ENCODE results near the gene PARD3. TPM values are rescaled to one million over a fixed set of nuclear protein-coding genes. Genes with fewer than 3 reads are reported as not detected.
"Not testable (repeated sequence)": the region's sequence is repeated elsewhere in the genome, so short reads cannot be mapped to it uniquely, and the experiment has no call there.

The PARD3 gene
- total and polyA plus RNA-seq, 3 donors from 2014 or later, result 31.8 to 59.5 (median 49.5) TPM

DNA sequence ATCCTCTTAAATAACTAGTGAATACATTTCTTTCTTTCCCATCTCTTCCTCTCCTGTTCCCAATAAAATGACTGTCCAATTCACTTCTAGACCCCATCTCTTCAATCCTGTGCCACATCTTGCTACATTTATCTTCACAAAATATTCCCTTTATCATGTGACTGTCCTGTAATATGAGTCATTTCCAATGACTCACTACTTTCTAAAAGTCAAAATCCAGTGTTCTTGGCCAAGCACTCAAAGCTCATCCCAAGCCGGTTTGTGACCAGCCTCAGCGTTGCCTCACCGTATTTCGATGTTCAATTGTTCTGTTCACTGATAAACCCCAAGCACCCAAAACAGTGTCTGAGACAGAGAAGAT, 104.7 kb downstream of the PARD3 start:
- H3K9me3 ChIP-seq, result no peaks in the 10 kb centered on the region
- TF ChIP-seq, protein P1, sequence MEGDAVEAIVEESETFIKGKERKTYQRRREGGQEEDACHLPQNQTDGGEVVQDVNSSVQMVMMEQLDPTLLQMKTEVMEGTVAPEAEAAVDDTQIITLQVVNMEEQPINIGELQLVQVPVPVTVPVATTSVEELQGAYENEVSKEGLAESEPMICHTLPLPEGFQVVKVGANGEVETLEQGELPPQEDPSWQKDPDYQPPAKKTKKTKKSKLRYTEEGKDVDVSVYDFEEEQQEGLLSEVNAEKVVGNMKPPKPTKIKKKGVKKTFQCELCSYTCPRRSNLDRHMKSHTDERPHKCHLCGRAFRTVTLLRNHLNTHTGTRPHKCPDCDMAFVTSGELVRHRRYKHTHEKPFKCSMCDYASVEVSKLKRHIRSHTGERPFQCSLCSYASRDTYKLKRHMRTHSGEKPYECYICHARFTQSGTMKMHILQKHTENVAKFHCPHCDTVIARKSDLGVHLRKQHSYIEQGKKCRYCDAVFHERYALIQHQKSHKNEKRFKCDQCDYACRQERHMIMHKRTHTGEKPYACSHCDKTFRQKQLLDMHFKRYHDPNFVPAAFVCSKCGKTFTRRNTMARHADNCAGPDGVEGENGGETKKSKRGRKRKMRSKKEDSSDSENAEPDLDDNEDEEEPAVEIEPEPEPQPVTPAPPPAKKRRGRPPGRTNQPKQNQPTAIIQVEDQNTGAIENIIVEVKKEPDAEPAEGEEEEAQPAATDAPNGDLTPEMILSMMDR (IDR thresholded peaks at IDR 0.05), result no peak
- TF ChIP-seq POLR2A (IDR thresholded peaks at IDR 0.05), result no peak
- peaks cover 20% of the 10 kb centered on the region for H3K4me1 ChIP-seq
- no peaks in the 10 kb centered on the region for H3K36me3 ChIP-seq (ENCODE audit: low read depth, missing control alignments)
- no peaks in the 10 kb centered on the region for H3K27me3 ChIP-seq
- DNase-seq, result no peak
- H3K4me3 ChIP-seq, result no peak overlapping the region
- H3K27ac ChIP-seq, result no peak overlapping the region
- 38 to 51% methylated on average over 4 of the region's 4 CpGs for WGBS, 2 donors
- intact Hi-C loops (cut with DNase I; ENCODE audit: low total_unique reads), result no loop called here

DNA sequence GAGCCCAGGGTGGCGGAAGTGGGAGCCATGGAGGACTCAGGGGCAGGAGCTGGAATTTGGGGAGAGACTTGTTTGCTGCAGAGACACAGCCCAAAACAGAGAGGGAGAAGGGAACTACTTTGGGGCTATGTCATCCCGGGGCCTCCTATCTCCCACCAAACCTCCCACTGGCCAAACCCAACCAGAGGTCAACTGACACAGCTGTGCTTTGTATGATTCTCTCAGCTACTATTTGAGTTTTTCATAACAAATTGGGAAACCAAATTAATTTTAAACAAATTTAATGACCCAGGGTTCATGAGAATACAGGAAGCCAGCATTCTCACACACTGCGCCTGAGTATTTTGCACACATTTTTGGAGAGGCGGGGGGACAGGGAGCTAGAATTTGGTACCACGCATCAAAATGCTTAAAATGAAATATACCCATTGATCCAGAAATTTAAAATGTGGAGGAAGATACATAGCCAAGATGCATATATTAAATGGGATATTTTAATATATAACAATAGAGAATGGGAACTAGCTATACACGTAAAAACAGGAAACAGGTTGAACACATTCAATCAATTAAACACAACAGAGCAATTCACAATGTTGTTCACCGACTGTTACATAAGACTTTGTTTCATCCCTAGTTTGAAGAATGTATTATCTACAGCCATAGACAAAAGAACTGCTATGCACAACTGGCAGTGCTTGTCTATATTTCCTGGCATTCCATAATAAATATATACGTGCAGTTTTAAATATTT, 105.3 kb downstream of the PARD3 start:
- Histone ChIP-seq H3K4me3 (no peak overlapping the region), H3K9me3 (no peaks in the 10 kb centered on the region), H3K27me3 (no peaks in the 10 kb centered on the region), H3K4me1 (peaks cover 24% of the 10 kb centered on the region), H3K27ac (no peak overlapping the region), H3K36me3 (ENCODE audit: low read depth, missing control alignments) (no peaks in the 10 kb centered on the region)
- intact Hi-C loops (cut with DNase I; ENCODE audit: low total_unique reads), result no loop called here
- 73 to 74% methylated on average over 8 of the region's 8 CpGs for WGBS, 2 donors
- no peak for DNase-seq
- TF ChIP-seq POLR2A (IDR thresholded peaks at IDR 0.05), result no peak
- TF ChIP-seq, protein P1 (IDR thresholded peaks at IDR 0.05), result no peak

DNA sequence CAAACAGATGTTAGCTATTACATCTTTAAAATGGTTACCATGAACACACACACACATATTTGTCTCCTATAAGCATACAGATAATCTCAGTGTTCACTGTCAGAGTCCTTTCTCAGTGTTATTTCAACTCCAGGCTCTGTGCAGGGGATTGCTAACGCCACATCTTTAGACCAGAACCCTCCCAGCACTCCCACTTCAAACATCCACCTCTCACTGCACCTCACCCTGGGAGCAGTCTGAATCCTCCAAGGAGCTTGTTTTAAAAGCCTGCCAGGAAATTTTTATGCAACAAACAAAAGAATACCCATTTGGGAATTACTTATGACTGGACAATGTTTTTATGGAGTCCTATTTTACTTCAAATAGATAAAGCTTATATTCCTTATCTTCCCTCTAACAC, 107.4 kb downstream of the PARD3 start:
- intact Hi-C loops (cut with DNase I; ENCODE audit: low total_unique reads), result no loop called here
- H3K9me3 ChIP-seq, result no peaks in the 10 kb centered on the region
- H3K4me1 ChIP-seq, result peaks cover 43% of the 10 kb centered on the region
- TF ChIP-seq, protein P1 (IDR thresholded peaks at IDR 0.05), result no peak
- no peak for TF ChIP-seq POLR2A (IDR thresholded peaks at IDR 0.05)
- no peak overlapping the region for H3K27ac ChIP-seq
- no peaks in the 10 kb centered on the region for H3K36me3 ChIP-seq (ENCODE audit: low read depth, missing control alignments)
- DNase-seq, result no peak
- 48 to 50% methylated on average over 1 of the region's 1 CpG for WGBS, 2 donors
- no peak overlapping the region for H3K4me3 ChIP-seq
- H3K27me3 ChIP-seq, result no peaks in the 10 kb centered on the region

DNA sequence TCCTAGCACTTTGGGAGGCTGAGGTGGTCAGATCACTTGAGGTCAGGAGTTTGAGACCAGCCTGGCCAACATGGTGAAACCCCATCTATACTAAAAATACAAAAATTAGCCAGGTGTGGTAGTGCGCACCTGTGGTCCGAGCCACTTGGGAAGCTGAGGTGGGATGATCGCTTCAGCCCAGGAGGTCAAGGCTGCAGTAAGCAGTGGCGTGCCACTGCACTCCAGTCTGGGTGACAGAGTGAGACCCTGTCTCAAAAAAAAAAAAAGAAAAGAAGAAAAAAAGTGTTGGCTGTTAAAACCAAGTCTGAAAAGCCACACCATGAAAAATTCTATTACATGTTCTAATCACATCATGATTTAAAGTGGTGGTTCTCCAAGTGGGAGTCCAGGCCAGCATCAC, 108.1 kb downstream of the PARD3 start:
- H3K36me3 ChIP-seq (ENCODE audit: low read depth, missing control alignments); H3K4me3 ChIP-seq; DNase-seq; H3K9me3 ChIP-seq; H3K27ac ChIP-seq; intact Hi-C loops (cut with DNase I; ENCODE audit: low total_unique reads); H3K27me3 ChIP-seq: not testable (repeated sequence)
- peaks cover 46% of the 10 kb centered on the region for H3K4me1 ChIP-seq
- WGBS, 2 donors, result 99 to 100% methylated on average over 1 to 4 of the region's 4 CpGs

DNA sequence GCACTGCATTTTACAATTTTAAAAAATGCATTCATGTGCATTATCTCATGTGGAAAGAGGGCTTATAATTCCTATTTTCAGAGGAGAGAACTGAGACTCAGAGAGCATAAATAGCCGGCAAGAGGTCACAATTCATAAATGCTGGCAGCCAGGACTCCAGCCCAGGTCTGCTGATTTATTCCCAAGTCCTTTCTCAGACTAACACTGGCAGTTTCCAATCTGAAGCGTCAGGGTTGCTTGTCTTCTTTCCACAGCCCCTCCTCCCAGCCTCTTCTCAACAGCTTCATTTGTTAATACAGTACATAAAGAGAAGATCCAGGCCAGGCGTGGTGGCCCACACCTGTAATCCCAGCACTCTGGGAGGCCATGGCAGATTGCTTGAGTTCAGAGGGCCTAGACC, 108.9 kb downstream of the PARD3 start:
- TF ChIP-seq, protein P1 (IDR thresholded peaks at IDR 0.05), result no peak
- TF ChIP-seq POLR2A (IDR thresholded peaks at IDR 0.05), result no peak
- WGBS, 2 donors, result 74 to 77% methylated on average over 3 of the region's 3 CpGs
- intact Hi-C loops (cut with DNase I; ENCODE audit: low total_unique reads), result no loop called here
- DNase-seq, result no peak
- Histone ChIP-seq H3K27me3 (no peaks in the 10 kb centered on the region), H3K4me3 (no peak overlapping the region), H3K9me3 (no peaks in the 10 kb centered on the region), H3K36me3 (ENCODE audit: low read depth, missing control alignments) (no peaks in the 10 kb centered on the region), H3K4me1 (peaks cover 42% of the 10 kb centered on the region), H3K27ac (no peak overlapping the region)
